HUES64 (cell line): ENCODE data around the gene ZNF219. TPM values are rescaled to one million over a fixed set of nuclear protein-coding genes. Genes with fewer than 3 reads are reported as not detected.

Source experiments
- H3K27ac ChIP-seq: 2 replicates; pipeline ENCODE4 v1.7.0; 2013; ENCODE audit warnings: low read depth, low read length, inconsistent platforms
- H3K27me3 ChIP-seq: 2 replicates; pipeline ENCODE4 v1.6.1; 2013; ENCODE audit warnings: mild to moderate bottlenecking, low read length; ENCODE audit not compliant: insufficient read depth
- H3K36me3 ChIP-seq: 2 replicates; pipeline ENCODE4 v1.6.1; 2013; ENCODE audit warnings: mild to moderate bottlenecking, low read length; ENCODE audit not compliant: insufficient read depth
- H3K4me1 ChIP-seq: 2 replicates; pipeline ENCODE4 v1.6.1; 2013; ENCODE audit warnings: mild to moderate bottlenecking, low read length, moderate library complexity; ENCODE audit not compliant: insufficient read depth
- H3K4me3 ChIP-seq: 2 replicates; pipeline ENCODE4 v1.5.1; 2013; ENCODE audit warnings: mild to moderate bottlenecking, low read length, moderate library complexity
- H3K9ac ChIP-seq: 2 replicates; pipeline ENCODE4 v1.6.1; 2013; ENCODE audit warnings: mild to moderate bottlenecking, low read depth, low read length
- H3K9me3 ChIP-seq: 2 replicates; pipeline ENCODE4 v1.6.1; 2013; ENCODE audit warnings: low read depth, low read length; ENCODE audit not compliant: insufficient read depth
- WGBS: fragments of 150-250, 120-280 bp; methylation state at CpG from one replicate; pipeline ENCODE4 v1.1.7; 2013; ENCODE audit warnings: missing lambda C conversion rate; 5-methylcytosine and 5-hydroxymethylcytosine counted together
- polyA plus RNA-seq, 2 experiments: library from polyadenylated mRNA; stranded (reverse); fragments of 50-300 nt; gene quantifications; one replicate each; pipeline ENCODE4 v1.2.3, GENCODE V29; 2013

Gene ZNF219
- polyA plus RNA-seq (2013, experiment 1 of 2), result 83.6 TPM
- 87.7 TPM for polyA plus RNA-seq (2013, experiment 2 of 2)

- Histone ChIP-seq H3K4me1 (peaks cover 64% of the 10 kb centered on the region), H3K27ac (peak within 1 kb of the TSS; percentile 94), H3K36me3 (peaks cover 3% of the 10 kb centered on the region; the same call in 1 of the 2 replicates), H3K4me3 (peak within 1 kb of the TSS; percentile 75), H3K27me3 (no peaks in the 10 kb centered on the region), H3K9me3 (no peaks in the 10 kb centered on the region), H3K9ac (peak within 1 kb of the TSS; percentile 84)
- under 1% methylated on average over 58 of the region's 90 CpGs for WGBS
Observed at GRCh38 chr14:21098076-21098891, at the start of gene ZNF219. Gene ZNF219 (minus strand): TSS chr14:21098655. CDS start chr14:21093591, 5,064 bp downstream.

DNA sequence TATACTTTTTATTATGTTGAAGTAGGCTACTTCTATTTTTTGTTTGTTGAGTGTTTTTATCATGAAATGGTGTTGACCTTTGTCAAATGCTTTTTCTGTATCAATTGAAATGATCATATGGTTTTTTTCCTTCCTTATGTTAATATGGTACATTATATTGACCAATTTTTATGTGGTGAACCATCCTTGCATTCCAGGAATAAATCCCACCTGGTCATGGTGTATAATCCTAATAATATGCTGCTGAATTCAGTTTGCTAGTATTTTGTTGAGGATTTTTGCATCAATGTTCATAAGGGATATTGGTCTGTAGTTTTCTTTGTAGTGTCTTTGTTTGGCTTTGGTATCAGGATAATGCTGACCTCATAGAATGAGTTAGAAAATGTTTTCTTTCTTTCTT, 47.0 kb upstream of the ZNF219 start:
- no peaks in the 10 kb centered on the region for H3K4me1 ChIP-seq
- no peaks in the 10 kb centered on the region for H3K27me3 ChIP-seq
- no peak overlapping the region for H3K9ac ChIP-seq
- H3K9me3 ChIP-seq, result peaks cover 7% of the 10 kb centered on the region; the same call in 1 of the 2 replicates
- no peak overlapping the region for H3K4me3 ChIP-seq
- no peak overlapping the region for H3K27ac ChIP-seq
- no peaks in the 10 kb centered on the region for H3K36me3 ChIP-seq

DNA sequence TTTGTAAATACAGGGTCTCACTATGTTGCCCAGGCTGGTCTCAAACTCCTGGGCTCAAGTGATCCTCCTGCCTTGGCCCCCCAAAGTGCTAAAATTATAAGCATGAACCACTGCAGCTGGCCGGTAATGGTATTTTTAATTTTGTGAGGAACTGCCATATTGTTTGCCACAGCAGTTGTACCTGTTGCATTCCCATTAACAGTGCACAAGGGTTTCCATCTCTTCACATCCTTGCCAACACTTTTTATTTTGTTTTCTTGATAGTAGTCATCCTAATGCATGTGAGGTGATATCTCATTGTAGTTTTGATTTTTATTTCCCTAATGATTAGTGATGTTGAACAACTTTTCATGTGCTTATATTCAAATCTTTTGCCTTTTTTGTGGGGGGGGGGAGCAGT, 43.9 kb upstream of the ZNF219 start:
- no peaks in the 10 kb centered on the region for H3K27me3 ChIP-seq
- H3K27ac ChIP-seq, result no peak overlapping the region
- H3K4me1 ChIP-seq, result no peaks in the 10 kb centered on the region
- 75% methylated on average over 1 of the region's 1 CpG for WGBS
- H3K4me3 ChIP-seq, result no peak overlapping the region
- H3K9ac ChIP-seq, result no peak overlapping the region
- no peaks in the 10 kb centered on the region for H3K36me3 ChIP-seq
- H3K9me3 ChIP-seq, result peaks cover 7% of the 10 kb centered on the region; the same call in 1 of the 2 replicates

- Histone ChIP-seq H3K36me3 (no peaks in the 10 kb centered on the region), H3K9ac (no peak overlapping the region), H3K27ac (no peak overlapping the region), H3K27me3 (no peaks in the 10 kb centered on the region), H3K9me3 (no peaks in the 10 kb centered on the region), H3K4me1 (peaks cover 10% of the 10 kb centered on the region; the same call in 1 of the 2 replicates), H3K4me3 (no peak overlapping the region)
- WGBS, result 35% methylated on average over 1 of the region's 1 CpG
Observed at GRCh38 chr14:21136024-21136423, 37.6 kb upstream of the ZNF219 start.

DNA sequence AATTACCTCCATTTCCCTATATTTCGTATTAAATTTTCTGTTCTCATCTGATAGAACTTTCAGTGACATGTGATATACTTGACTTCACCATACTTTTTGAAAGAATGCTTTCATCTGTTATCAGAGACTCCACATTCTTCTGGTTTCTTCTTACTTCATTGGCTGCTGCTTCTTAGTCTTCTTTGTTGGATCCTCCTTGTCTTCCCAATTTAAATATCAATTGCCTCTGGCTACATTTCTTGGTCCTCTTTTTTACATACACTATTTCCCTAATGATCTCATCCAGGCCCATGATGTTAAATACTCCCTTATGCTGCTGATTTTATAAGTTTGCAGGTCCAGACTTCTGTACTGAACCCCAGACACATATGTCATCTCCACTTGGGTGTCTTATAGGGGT, 35.4 kb upstream of the ZNF219 start:
- Histone ChIP-seq H3K4me3 (no peak overlapping the region), H3K27ac (no peak overlapping the region), H3K27me3 (no peaks in the 10 kb centered on the region), H3K4me1 (peaks cover 10% of the 10 kb centered on the region; the same call in 1 of the 2 replicates), H3K36me3 (no peaks in the 10 kb centered on the region), H3K9me3 (no peaks in the 10 kb centered on the region), H3K9ac (no peak overlapping the region)
- WGBS, result 87% methylated on average over 1 of the region's 1 CpG

DNA sequence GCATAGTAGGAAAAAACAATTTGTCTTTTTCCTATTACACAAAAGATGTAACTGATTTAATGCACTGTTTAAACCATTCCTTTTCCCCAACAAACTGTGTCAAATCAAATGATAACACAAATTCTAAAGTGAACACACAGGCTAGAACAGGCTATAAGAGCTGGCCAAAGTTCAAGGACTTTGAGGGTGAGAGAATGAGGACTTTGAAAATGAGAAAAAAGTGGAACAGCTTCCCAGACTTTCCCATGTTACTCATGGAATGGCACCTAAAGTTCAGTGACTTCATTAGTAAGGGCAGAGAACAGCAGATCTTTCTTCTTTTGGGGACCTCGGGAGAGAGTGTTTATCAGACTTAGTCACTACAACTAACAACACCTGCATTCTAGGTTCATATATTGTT, 25.0 kb upstream of the ZNF219 start:
- H3K36me3 ChIP-seq, result no peaks in the 10 kb centered on the region
- H3K9ac ChIP-seq, result no peak overlapping the region
- no peaks in the 10 kb centered on the region for H3K27me3 ChIP-seq
- no peaks in the 10 kb centered on the region for H3K4me1 ChIP-seq
- no peak overlapping the region for H3K4me3 ChIP-seq
- 96% methylated on average over 1 of the region's 1 CpG for WGBS
- no peak overlapping the region for H3K27ac ChIP-seq
- no peaks in the 10 kb centered on the region for H3K9me3 ChIP-seq

DNA sequence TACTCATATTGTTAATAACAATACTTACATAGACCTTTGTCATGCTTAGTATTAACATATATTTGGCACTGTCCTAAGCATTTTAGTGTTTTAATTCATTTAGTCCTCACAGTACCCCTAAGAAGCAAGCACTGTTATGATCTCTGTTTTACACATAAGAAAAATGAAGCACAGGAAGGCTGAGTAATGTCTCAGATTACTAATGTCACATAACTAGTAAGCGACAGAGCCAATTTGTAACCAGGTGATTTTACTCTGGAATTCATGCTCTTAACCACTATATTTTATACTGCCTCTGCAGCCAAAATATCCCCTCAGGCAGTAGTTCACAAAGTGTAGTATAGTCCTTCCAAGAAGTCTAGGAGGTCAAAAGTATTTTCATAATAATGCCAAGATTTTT, 22.7 kb upstream of the ZNF219 start:
- Histone ChIP-seq H3K9me3 (no peaks in the 10 kb centered on the region), H3K9ac (no peak overlapping the region), H3K36me3 (no peaks in the 10 kb centered on the region), H3K4me1 (no peaks in the 10 kb centered on the region; the same call in 1 of the 2 replicates), H3K4me3 (no peak overlapping the region), H3K27me3 (no peaks in the 10 kb centered on the region), H3K27ac (no peak overlapping the region)
- 93% methylated on average over 1 of the region's 1 CpG for WGBS

GRCh38 chr14:21120686-21121085, 22.2 kb upstream of the ZNF219 start:
- Histone ChIP-seq H3K4me1 (no peaks in the 10 kb centered on the region; the same call in 1 of the 2 replicates), H3K27me3 (no peaks in the 10 kb centered on the region), H3K27ac (no peak overlapping the region), H3K36me3 (no peaks in the 10 kb centered on the region), H3K4me3 (no peak overlapping the region), H3K9ac (no peak overlapping the region), H3K9me3 (no peaks in the 10 kb centered on the region)
- 82% methylated on average over 5 of the region's 6 CpGs for WGBS

DNA sequence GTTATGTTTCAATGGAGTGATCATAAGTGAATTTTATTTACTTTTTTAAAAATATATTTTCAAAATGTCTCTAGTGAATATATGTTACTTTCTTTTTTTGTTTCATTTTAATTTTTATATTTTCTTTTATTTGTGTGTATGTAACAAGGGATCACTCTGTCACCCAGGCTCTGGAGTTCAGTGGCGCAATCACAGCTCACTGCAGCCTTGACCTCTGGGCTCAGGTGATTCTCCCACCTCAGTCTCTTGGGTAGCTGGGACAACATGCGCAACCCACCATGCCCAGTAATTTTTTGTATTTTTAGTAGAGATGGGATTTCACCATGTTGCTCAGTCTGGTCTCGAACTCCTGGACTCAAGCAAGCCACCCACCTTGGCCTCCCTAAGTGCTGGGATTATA, 20.5 kb upstream of the ZNF219 start:
- Histone ChIP-seq H3K4me1 (no peaks in the 10 kb centered on the region; the same call in 1 of the 2 replicates), H3K27me3 (no peaks in the 10 kb centered on the region), H3K27ac (no peak overlapping the region), H3K9ac (no peak overlapping the region), H3K36me3 (no peaks in the 10 kb centered on the region), H3K9me3 (no peaks in the 10 kb centered on the region), H3K4me3 (no peak overlapping the region)
- 96% methylated on average over 3 of the region's 3 CpGs for WGBS

DNA sequence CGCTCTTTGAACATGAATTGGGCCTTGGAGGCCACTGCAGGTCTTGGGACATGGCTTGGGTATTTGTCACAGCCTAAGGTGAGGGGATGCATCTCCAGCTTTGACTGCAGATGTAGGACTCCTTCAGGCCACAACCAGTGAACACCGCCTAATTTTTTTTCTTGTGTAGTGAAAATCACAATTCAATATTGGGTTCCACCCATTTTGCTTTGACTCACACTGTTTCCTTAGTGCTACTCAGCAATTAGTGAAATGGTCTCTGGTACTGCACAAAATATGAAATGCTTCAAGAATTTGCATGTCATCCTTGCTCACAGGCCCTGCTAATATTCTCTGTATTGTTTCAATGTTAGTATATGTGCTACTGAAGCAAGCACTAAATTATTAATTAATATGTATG, 14.9 kb upstream of the ZNF219 start:
- Histone ChIP-seq H3K9me3 (no peaks in the 10 kb centered on the region), H3K36me3 (no peaks in the 10 kb centered on the region), H3K27ac (no peak overlapping the region), H3K27me3 (no peaks in the 10 kb centered on the region), H3K4me1 (peaks cover 3% of the 10 kb centered on the region; the same call in 1 of the 2 replicates), H3K4me3 (no peak overlapping the region), H3K9ac (no peak overlapping the region)
- WGBS, result 97% methylated on average over 2 of the region's 2 CpGs

GRCh38 chr14:21112255-21112654, 13.8 kb upstream of the ZNF219 start:
- H3K36me3 ChIP-seq, result no peaks in the 10 kb centered on the region
- no peak overlapping the region for H3K9ac ChIP-seq
- no peaks in the 10 kb centered on the region for H3K27me3 ChIP-seq
- 99% methylated on average over 4 of the region's 4 CpGs for WGBS
- H3K9me3 ChIP-seq, result no peaks in the 10 kb centered on the region
- H3K4me1 ChIP-seq, result peaks cover 9% of the 10 kb centered on the region; the same call in 1 of the 2 replicates
- H3K27ac ChIP-seq, result no peak overlapping the region
- no peak overlapping the region for H3K4me3 ChIP-seq
